GM21576 (cell line): ENCODE measurements around the gene PGLYRP1.
A peak's percentile ranks its signal among the peaks of the same experiment; 100 is the strongest.

Experiments used
- ATAC-seq: cut with Tn5 transposase; IDR thresholded peaks from one replicate; pipeline ENCODE4 v1.9.1; 2021; ENCODE audit warnings: mild to moderate bottlenecking, moderate library complexity; ENCODE audit not compliant: unreplicated experiment

The PGLYRP1 gene

DNA sequence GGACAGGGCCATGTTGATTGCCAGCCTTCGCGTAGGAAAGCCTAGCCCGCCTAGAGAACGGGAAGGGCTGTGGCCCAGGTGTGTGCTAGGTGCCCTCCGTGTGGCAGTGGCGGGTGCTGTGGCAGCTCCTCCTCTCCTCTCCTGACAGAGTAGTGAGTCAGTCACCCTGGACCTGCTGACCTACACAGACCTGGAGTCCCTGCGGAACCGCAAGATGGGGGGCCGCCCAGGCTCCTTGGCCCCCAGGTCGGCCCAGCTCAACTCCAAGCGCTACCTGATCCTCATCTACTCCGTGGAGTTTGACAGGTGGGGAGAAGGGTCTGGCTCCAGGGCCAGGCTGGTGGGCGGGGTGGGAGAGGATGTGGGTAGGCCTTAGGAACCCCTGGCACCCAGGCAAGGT is 16.4 kb downstream of the PGLYRP1 start:
- ATAC-seq = no peak

- no peak for ATAC-seq
Measured at GRCh38 chr19:46002678-46003275, 20.1 kb downstream of the PGLYRP1 start.

DNA sequence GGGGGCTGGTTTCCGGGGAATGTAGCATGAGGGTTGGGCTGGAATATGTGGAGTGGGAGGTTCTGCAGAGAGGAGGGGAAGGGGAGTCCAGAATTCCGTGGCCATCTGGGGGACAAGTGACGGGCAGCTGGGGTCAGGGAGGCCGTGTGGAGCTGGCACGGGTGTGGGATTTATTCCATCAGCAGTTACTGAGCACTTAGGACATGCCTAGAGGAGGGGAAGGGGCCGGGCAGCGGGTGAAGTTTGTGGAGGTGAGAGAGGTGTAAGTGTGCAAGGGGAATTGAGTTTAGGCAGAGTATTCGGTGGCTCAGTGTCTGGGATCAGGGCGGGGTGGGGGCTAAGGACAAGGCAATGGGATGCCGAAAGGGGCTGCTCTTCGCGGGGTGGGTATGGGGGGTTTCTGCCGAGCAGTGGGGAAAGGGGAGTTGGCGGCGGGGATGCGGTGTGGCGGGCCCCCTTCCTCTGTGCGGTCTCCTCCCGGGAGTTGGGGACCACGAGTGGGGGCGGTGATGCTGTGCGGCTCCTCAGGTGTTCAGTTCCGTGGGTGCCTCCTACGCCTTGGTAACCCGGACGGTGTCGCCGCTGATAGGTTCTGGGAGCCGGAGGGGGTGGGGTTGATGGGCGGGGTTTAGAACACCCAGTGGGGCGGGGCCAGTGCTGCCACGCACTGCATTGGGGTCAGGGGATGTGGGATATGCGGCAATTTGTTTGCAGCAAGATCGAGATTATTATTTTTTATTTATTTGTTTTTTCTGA is 22.2 kb downstream of the PGLYRP1 start:
- ATAC-seq = no peak

DNA sequence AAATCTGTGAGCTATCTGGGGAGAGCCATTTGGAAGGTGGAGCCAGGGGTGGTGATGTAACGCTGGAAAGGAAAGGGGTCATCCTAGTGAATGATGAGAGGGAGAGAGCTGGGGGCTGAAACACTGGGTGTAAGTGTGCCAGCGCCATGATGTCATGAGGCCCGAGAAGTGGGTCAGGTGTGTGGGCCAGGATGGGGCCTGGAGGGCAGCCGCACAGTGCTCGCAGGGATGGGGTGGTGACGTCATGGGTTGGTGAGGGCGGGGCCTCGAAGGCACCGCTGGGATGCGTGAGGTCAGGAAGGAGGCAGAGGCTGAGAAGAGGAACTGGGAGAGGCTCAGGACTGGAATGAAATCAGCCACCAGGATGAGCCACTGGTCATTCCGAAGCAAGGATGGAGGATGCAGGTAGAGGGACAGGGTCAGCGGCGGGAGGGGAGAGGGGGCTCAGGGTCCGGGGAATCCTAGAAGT is 23.2 kb downstream of the PGLYRP1 start:
- ATAC-seq = no peak

DNA sequence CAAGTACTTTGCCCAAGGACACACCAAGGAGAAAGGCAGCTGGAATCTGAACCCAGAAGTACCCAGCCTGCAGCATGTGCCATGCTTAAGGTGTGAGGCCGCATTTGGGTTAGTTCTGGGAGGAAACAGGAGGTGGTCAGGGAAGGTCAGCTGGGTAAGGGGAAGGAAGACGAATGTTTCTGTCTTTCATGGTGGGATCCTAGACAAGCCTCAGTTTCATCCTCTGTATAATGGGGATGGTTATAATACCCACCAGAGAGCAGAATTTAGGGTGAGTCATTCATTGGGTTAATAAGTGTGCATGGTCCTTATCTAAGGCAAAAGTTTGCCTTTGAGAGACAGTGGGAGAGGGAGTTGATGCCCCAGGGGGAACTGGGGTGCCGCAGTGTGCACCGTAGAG is 24.0 kb downstream of the PGLYRP1 start:
- ATAC-seq = no peak

- ATAC-seq = no peak
Measured at GRCh38 chr19:45996933-45997332, 25.9 kb downstream of the PGLYRP1 start.

- no peak for ATAC-seq
Measured at GRCh38 chr19:45995715-45996385, 27.0 kb downstream of the PGLYRP1 start.

- ATAC-seq = peak; percentile 92
Measured at GRCh38 chr19:45994998-45995714, 27.7 kb downstream of the PGLYRP1 start, which contains the start of gene CCDC61. CCDC61 (plus strand) TSS chr19:45995467; CDS start chr19:46003019, 7,552 bp downstream.

DNA sequence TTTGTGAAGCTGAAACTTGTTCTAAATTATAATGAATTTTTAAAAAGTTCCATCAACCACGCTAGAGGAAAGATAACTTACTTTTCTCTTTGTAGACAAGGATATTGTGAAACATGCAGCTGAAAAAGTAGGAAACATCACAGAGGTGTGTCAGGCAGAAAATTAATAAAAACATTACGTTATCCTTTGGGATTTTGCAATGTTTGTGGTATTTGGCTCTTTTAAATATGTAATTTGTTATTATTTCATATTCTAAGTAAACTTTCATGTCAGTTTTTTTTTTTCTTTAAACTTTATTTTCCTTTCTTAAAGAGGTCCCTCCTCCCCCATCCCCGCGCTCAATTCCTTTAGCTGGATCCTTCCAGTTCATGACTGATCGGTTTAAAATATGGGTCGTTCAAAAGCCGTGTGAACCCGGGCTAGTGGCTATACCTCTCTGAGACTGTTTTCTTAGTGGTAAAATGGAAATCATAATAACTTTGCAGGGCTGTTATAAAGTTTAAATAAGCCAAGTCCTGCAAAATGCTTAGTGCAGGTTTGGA is 28.3 kb downstream of the PGLYRP1 start:
- ATAC-seq = peak; percentile 2

DNA sequence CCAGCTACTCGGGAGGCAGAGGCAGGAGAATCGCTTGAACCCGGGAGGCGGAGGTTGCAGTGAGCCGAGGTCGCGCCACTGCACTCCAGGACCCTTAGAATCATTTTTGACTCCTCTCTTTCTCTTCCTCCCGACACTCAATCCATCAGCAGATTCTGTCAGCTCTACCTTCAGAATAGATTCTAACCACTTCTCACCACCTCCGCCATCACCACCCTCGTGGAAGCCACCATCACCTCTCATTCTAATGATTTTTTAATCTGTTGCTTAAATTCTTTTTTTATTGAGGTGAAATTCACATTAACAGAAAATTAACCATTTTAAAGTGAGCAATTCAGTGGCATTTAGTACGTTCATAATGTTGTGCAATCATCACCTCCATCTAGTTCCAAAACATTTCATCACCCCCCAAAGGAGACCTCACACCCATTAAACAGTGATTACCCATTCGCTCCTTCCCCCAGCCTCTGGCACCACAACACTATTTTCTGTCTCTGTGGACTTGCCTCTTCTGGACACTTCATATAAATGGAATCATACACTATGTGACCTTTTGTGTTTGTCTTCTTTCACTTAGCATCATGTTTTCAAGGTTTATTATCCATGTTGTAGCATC is 32.6 kb downstream of the PGLYRP1 start:
- no peak for ATAC-seq

- ATAC-seq = no peak
Measured at GRCh38 chr19:45985321-45985720, 37.5 kb downstream of the PGLYRP1 start.

DNA sequence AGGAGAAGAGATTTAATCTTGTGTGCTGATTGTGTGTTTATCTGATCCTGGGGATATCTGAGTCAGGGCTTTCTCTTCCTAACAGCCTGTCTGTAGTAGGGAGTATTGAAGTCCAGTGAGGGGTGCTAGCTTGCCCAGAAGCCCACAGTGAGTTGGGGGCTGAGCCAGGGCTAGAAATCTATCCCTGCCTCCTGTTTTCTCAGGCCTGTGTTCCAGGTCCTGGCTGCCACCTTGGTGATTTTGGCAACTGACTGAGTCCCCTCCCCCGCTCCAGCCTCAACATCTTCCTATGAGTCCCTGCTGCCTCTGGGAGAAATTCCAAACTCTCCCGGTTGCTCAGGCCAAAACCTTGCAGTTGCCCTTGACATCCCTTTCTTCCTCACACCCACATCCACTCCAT is 41.5 kb downstream of the PGLYRP1 start:
- ATAC-seq = no peak

DNA sequence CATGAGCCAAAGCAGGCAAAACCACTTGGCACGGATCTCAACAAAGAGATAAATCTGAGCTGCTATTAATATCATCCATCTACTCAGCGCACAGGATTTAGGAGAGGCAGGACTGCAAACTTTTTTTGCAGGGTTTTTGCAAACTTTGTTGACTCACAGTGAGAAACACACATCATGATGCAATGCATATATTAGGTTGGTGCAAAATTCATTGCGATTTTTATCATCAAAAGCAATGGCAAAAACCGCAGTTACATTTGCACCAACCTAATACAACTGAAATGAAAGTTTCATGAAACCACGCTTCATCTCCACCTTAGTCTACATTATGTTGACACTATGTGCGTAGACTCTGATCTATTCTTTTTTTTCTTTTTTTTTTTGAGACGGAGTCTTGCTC is 44.7 kb downstream of the PGLYRP1 start:
- ATAC-seq = no peak

GRCh38 chr19:45976178-45976577 is 46.7 kb downstream of the PGLYRP1 start:
- ATAC-seq = no peak

DNA sequence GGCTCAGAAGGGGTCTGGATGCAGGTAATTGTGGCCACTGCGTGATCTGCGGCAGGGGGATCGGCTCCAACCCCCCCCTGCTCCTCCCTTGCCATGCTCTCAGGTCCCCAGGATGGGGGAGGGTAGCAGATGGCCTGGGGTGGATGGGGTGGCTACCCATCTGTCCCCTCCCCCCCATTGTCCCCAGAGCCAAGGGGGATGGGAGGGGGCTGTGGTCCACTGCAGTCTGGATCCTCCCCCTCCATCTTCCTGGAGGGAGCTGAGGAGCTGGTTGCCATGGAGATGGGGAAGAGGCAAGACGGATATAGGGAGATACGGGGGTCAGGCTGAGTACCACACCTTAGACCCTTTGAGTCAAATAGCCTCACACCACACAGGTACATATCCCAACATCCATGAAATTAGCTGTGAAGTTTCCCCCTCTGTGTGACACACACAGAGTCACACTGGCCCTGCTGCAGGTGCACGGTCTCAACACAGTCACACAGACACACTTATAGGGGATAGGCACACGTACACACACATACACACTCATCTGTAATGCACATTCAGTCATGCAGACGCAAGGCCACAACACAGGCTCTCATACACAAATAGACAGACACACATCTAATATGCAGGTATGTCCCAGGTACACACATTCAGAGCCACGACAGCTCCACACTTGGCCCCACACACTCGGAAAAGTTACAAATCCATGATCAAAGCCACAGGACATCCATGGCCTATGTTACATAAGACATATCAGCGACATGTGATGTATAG is 47.4 kb downstream of the PGLYRP1 start:
- ATAC-seq = no peak

GRCh38 chr19:45973553-45974338 is 49.1 kb downstream of the PGLYRP1 start, which contains the start of gene NOVA2:
NOVA2 (minus strand) TSS chr19:45973865; CDS start chr19:45973351, 514 bp downstream.
- no peak for ATAC-seq

GRCh38 chr19:45972947-45973540 is 49.8 kb downstream of the PGLYRP1 start:
- ATAC-seq = no peak
